IMR-90 (cell line): ENCODE measurements around the gene DCLK1. TPM values are rescaled to one million over a fixed set of nuclear protein-coding genes. Genes with fewer than 3 reads are reported as not detected.

ENCODE experiments used
- ATAC-seq: fragments of 200-7000 bp; cut with Tn5 transposase; 2 replicates; pipeline ENCODE4 v1.9.1; 2020; ENCODE audit warnings: low read depth, mild to moderate bottlenecking, moderate library complexity
- BruUV-seq: library from RNA; stranded (reverse); fragments of 400-500 nt; replicated peaks from 2 replicates; lab custom pipeline; 2021; lab: Mats Ljungman, UMichigan
- CTCF ChIA-PET: fragments of 300-600 bp; formaldehyde crosslinking; extraction: SDS; loops from one replicate; lab custom pipeline; 2021; ENCODE audit warnings: antibody characterized with exemption; lab: Yijun Ruan, JAX
- POLR2A ChIA-PET: fragments of 300-600 bp; sonication (Branson Sonifier 250); formaldehyde crosslinking; loops from one replicate; lab custom pipeline; 2022; ENCODE audit warnings: antibody characterized with exemption; ENCODE audit not compliant: unreplicated experiment; lab: Charles Lee
- DNase-seq: peaks from one replicate; pipeline ENCODE4 v3.0.0; 2013
- H2AFZ ChIP-seq: replicated peaks from 2 replicates; pipeline ENCODE3; 2013; ENCODE audit warnings: low read length, mild to moderate bottlenecking; ENCODE audit not compliant: poor library complexity
- H2AK5ac ChIP-seq: 2 replicates; pipeline ENCODE4 v1.6.1; 2013; ENCODE audit warnings: low read depth, low read length, inconsistent platforms
- H2AK9ac ChIP-seq: replicated peaks from 2 replicates; pipeline ENCODE3; 2013; ENCODE audit warnings: mild to moderate bottlenecking, low read depth, low read length, moderate library complexity; ENCODE audit not compliant: poor library complexity
- H2BK120ac ChIP-seq: 2 replicates; pipeline ENCODE4 v1.6.1; 2013; ENCODE audit warnings: low read depth, low read length, inconsistent platforms
- H2BK15ac ChIP-seq: 3 replicates; pipeline ENCODE4 v1.6.1; 2013; ENCODE audit warnings: low read depth, low read length, inconsistent platforms
- H2BK20ac ChIP-seq: 2 replicates; pipeline ENCODE4 v1.6.1; 2013; ENCODE audit warnings: low read depth, mild to moderate bottlenecking, inconsistent platforms, low read length, moderate library complexity
- H2BK5ac ChIP-seq: 2 replicates; pipeline ENCODE4 v1.6.1; 2013; ENCODE audit warnings: mild to moderate bottlenecking, low read depth, low read length, inconsistent platforms; ENCODE audit not compliant: poor library complexity, severe bottlenecking
- H3K14ac ChIP-seq: replicated peaks from 2 replicates; pipeline ENCODE4 v1.6.1; 2013; ENCODE audit warnings: low read depth, low read length, inconsistent platforms
- H3K18ac ChIP-seq: 2 replicates; pipeline ENCODE4 v1.6.1; 2013; ENCODE audit warnings: low read depth, low read length, control low read depth
- H3K23ac ChIP-seq: 2 replicates; pipeline ENCODE4 v1.6.1; 2013; ENCODE audit warnings: low read depth, low read length, inconsistent platforms
- H3K27ac ChIP-seq: 2 replicates; pipeline ENCODE4 v1.5.1; 2013; ENCODE audit warnings: mild to moderate bottlenecking, control low read depth, low read length; ENCODE audit not compliant: insufficient read depth
- H3K27me3 ChIP-seq: 2 replicates; pipeline ENCODE4 v1.6.1; 2013; ENCODE audit warnings: low read length; ENCODE audit not compliant: control insufficient read depth, insufficient read depth
- H3K36me3 ChIP-seq: 2 replicates; pipeline ENCODE4 v1.6.1; 2013; ENCODE audit warnings: low read length, mixed read lengths; ENCODE audit not compliant: control insufficient read depth, insufficient read depth
- H3K4ac ChIP-seq: 2 replicates; pipeline ENCODE4 v1.6.1; 2013; ENCODE audit warnings: low read depth, low read length, inconsistent platforms
- H3K4me1 ChIP-seq: 2 replicates; pipeline ENCODE4 v1.6.1; 2013; ENCODE audit warnings: low read length, mixed read lengths; ENCODE audit not compliant: control insufficient read depth, insufficient read depth
- H3K4me2 ChIP-seq: 2 replicates; pipeline ENCODE4 v1.6.1; 2013; ENCODE audit warnings: low read depth, mild to moderate bottlenecking, control low read depth, low read length, moderate library complexity
- H3K4me3 ChIP-seq: 2 replicates; pipeline ENCODE4 v1.5.1; 2013; ENCODE audit warnings: low read depth, mild to moderate bottlenecking, control low read depth, low read length, moderate library complexity; ENCODE audit not compliant: insufficient read depth
- H3K56ac ChIP-seq: 2 replicates; pipeline ENCODE4 v1.6.1; 2013; ENCODE audit warnings: low read length, inconsistent platforms; ENCODE audit not compliant: insufficient read depth; ENCODE audit errors: extremely low read depth
- H3K79me1 ChIP-seq, 2 experiments: 2 replicates each; pipeline ENCODE4 v1.6.1; 2013; ENCODE audit warnings: low read length in 2 of 2, inconsistent platforms in 1 of 2, low read depth in 1 of 2
- H3K9ac ChIP-seq: 2 replicates; pipeline ENCODE4 v1.6.1; 2013; ENCODE audit warnings: low read depth, low read length, control low read depth
- H3K9me1 ChIP-seq: 2 replicates; pipeline ENCODE4 v1.6.1; 2013; ENCODE audit warnings: low read length, inconsistent platforms; ENCODE audit not compliant: insufficient read depth
- H3K9me3 ChIP-seq: 2 replicates; pipeline ENCODE4 v1.6.1; 2013; ENCODE audit warnings: low read length; ENCODE audit not compliant: control insufficient read depth, insufficient read depth
- H4K20me1 ChIP-seq: 2 replicates; pipeline ENCODE4 v1.6.1; 2013; ENCODE audit warnings: low read length, inconsistent platforms; ENCODE audit not compliant: insufficient read depth
- H4K5ac ChIP-seq: 2 replicates; pipeline ENCODE4 v1.6.1; 2013; ENCODE audit warnings: mild to moderate bottlenecking, low read depth, low read length, control low read depth
- H4K8ac ChIP-seq, 2 experiments: 2 replicates each; pipeline ENCODE4 v1.6.1; 2013; ENCODE audit warnings: low read depth in 2 of 2, low read length in 2 of 2, control low read depth in 1 of 2, inconsistent platforms in 1 of 2
- H4K91ac ChIP-seq: 2 replicates; pipeline ENCODE4 v1.6.1; 2013; ENCODE audit warnings: low read depth, low read length, inconsistent platforms; ENCODE audit not compliant: insufficient read depth
- BHLHE40 ChIP-seq: fragments of 150-350 bp; IDR thresholded peaks from 2 replicates; pipeline ENCODE4 v1.6.1; 2016; ENCODE audit warnings: mild to moderate bottlenecking, low read depth, low read length
- CEBPB ChIP-seq: IDR thresholded peaks from 2 replicates; pipeline ENCODE4 v1.6.1; 2012; ENCODE audit warnings: low read depth, low read length, improper control_type of control experiment
- CHD1 ChIP-seq: IDR thresholded peaks from 2 replicates; pipeline ENCODE4 v1.6.1; 2012; ENCODE audit warnings: low read depth, low read length, improper control_type of control experiment
- FOS ChIP-seq: fragments of 150-350 bp; IDR thresholded peaks from 2 replicates; pipeline ENCODE4 v1.6.1; 2016; ENCODE audit warnings: low read depth, low read length
- MAFK ChIP-seq: IDR thresholded peaks from 2 replicates; pipeline ENCODE4 v1.6.1; 2012; ENCODE audit warnings: low read depth, low read length, improper control_type of control experiment
- MAZ ChIP-seq: IDR thresholded peaks from 2 replicates; pipeline ENCODE4 v1.6.1; 2012; ENCODE audit warnings: low read depth, mild to moderate bottlenecking, low read length, improper control_type of control experiment, moderate library complexity, borderline replicate concordance
- MXI1 ChIP-seq: IDR thresholded peaks from 2 replicates; pipeline ENCODE4 v1.6.1; 2012; ENCODE audit warnings: low read depth, mild to moderate bottlenecking, low read length, moderate library complexity, borderline replicate concordance
- NFE2L2 ChIP-seq: fragments of 150-350 bp; IDR thresholded peaks from 2 replicates; pipeline ENCODE4 v1.6.1; 2016; ENCODE audit warnings: low read depth, mild to moderate bottlenecking, low read length
- POLR2A ChIP-seq: IDR thresholded peaks from 2 replicates; pipeline ENCODE4 v1.6.1; 2012; ENCODE audit warnings: mild to moderate bottlenecking, low read depth, low read length
- RAD21 ChIP-seq: IDR thresholded peaks from 2 replicates; pipeline ENCODE4 v1.6.1; 2012; ENCODE audit warnings: low read length, improper control_type of control experiment
- RCOR1 ChIP-seq: IDR thresholded peaks from 2 replicates; pipeline ENCODE4 v1.6.1; 2012; ENCODE audit warnings: mild to moderate bottlenecking, low read length, improper control_type of control experiment; ENCODE audit not compliant: insufficient replicate concordance
- RFX5 ChIP-seq: IDR thresholded peaks from 2 replicates; pipeline ENCODE4 v1.8.0; 2012; ENCODE audit warnings: low read depth, mild to moderate bottlenecking, low read length, moderate library complexity
- SMC3 ChIP-seq: fragments of 150-350 bp; IDR thresholded peaks from 2 replicates; pipeline ENCODE4 v1.6.1; 2016; ENCODE audit warnings: low read depth, mild to moderate bottlenecking, antibody characterized with exemption, low read length, moderate library complexity
- WGBS, 2 experiments: methylation state at CpG; one replicate each; pipeline versions ENCODE4 v1.1.5 to v1.1.7; 2013; ENCODE audit warnings: missing lambda C conversion rate in 2 of 2; ENCODE audit not compliant: insufficient read length in 1 of 2; ENCODE audit errors: extremely low coverage in 2 of 2; 5-methylcytosine and 5-hydroxymethylcytosine counted together
- dilution Hi-C: fragments of 300-500 bp; cut with HindIII; formaldehyde crosslinking; loops from one replicate; pipeline ENCODE4 v1.14.3; 2018; ENCODE audit warnings: low sequenced_read_pairs; ENCODE audit not compliant: unreplicated experiment
- in situ Hi-C: fragments of 300-500 bp; cut with MboI; formaldehyde crosslinking; loops from 3 replicates; pipeline ENCODE4 v1.14.3; 2019; ENCODE audit warnings: low sequenced_read_pairs, inconsistent platforms, mixed read lengths
- intact Hi-C: fragments of 100-400 bp; cut with micrococcal nuclease; formaldehyde crosslinking; loops from 2 replicates; pipeline ENCODE4 v1.10.0; 2022
- polyA plus RNA-seq, 3 experiments: library from polyadenylated mRNA; depleted of rRNA; stranded (reverse); fragments of >200 nt; gene quantifications; 2 replicates each; pipeline ENCODE4 v1.2.3, GENCODE V29; 2012; ENCODE audit warnings: low replicate concordance in 1 of 3
- total RNA-seq: library from RNA; depleted of rRNA; stranded (reverse); fragments of >200 nt; gene quantifications from 2 replicates; pipeline ENCODE4 v1.2.3, GENCODE V29; 2012
- TF ChIP-seq, protein P1 (sequence below): fragments of 150-350 bp; IDR thresholded peaks from 2 replicates; pipeline ENCODE4 v1.6.1; 2017; ENCODE audit warnings: mild to moderate bottlenecking, antibody characterized with exemption, low read length, low read depth
- TF ChIP-seq, protein P2 (sequence below): fragments of 150-350 bp; IDR thresholded peaks from 2 replicates; pipeline ENCODE4 v1.6.1; 2016; ENCODE audit warnings: low read depth, mild to moderate bottlenecking, low read length, moderate library complexity, borderline replicate concordance
- TF ChIP-seq, protein P3 (sequence below): conservative IDR thresholded peaks from 2 replicates; pipeline ENCODE4 v1.5.1; 2012; ENCODE audit warnings: mild to moderate bottlenecking, low read depth, low read length, improper control_type of control experiment

The DCLK1 gene
- total and polyA plus RNA-seq, 2 of the 4 experiments (the other 2 are of a cell fraction): under 0.01 to 0.02 TPM

DNA sequence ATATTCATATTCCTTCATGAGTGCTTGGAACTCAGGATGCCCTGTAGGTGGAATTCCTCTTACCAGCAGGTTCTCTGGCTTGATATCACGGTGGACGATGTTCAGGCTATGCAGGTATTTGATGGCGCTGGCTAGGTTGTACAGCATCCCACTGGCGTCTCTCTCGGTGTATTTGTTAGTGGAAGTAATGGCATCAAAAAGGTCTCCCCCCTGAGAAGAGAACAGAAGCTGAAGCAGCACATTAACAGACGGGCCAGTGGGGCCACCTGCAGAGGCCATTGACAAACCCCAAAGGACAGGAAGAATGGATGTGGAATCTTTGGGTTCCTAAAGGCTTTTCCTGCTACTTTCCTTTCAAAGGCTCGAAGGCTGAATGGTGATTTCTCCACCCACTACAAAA, 308.5 kb downstream of the DCLK1 start:
- Histone ChIP-seq H3K9ac (no peak overlapping the region), H2AFZ (no peak overlapping the region), H3K9me3 (no peaks in the 10 kb centered on the region), H4K20me1 (no peaks in the 10 kb centered on the region), H2BK120ac (no peak overlapping the region), H3K36me3 (no peaks in the 10 kb centered on the region), H2AK9ac (no peak overlapping the region), H3K23ac (no peak overlapping the region), H2BK15ac (no peak overlapping the region), H4K5ac (no peak overlapping the region), H3K27ac (no peak overlapping the region), H4K91ac (no peak overlapping the region), H2AK5ac (no peak overlapping the region), H3K56ac (no peak overlapping the region), H2BK20ac (no peak overlapping the region), H3K4ac (no peak overlapping the region), H3K4me3 (no peak overlapping the region), H3K9me1 (no peaks in the 10 kb centered on the region), H3K4me2 (no peak overlapping the region), H3K14ac (no peak overlapping the region), H4K8ac (no peak overlapping the region), H3K18ac (no peak overlapping the region), H3K79me1 (no peaks in the 10 kb centered on the region), H2BK5ac (no peak overlapping the region), H3K27me3 (no peaks in the 10 kb centered on the region; the same call in 1 of the 2 replicates), H3K4me1 (no peaks in the 10 kb centered on the region)
- no CpG with 5 or more reads among the region's 7 CpGs for WGBS, 2 experiments
- intact Hi-C loops (no loop called here), dilution Hi-C loops (no loop called here), in situ Hi-C loops (no loop called here)
- ChIA-PET POLR2A (no interaction called here), CTCF (no interaction called here)
- no TSS peak for BruUV-seq
- ATAC-seq: no peak
- TF ChIP-seq, protein P1, sequence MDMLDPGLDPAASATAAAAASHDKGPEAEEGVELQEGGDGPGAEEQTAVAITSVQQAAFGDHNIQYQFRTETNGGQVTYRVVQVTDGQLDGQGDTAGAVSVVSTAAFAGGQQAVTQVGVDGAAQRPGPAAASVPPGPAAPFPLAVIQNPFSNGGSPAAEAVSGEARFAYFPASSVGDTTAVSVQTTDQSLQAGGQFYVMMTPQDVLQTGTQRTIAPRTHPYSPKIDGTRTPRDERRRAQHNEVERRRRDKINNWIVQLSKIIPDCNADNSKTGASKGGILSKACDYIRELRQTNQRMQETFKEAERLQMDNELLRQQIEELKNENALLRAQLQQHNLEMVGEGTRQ: no peak
- TF ChIP-seq RCOR1: no peak
- TF ChIP-seq MXI1: no peak
- no peak for TF ChIP-seq FOS
- TF ChIP-seq, protein P2, sequence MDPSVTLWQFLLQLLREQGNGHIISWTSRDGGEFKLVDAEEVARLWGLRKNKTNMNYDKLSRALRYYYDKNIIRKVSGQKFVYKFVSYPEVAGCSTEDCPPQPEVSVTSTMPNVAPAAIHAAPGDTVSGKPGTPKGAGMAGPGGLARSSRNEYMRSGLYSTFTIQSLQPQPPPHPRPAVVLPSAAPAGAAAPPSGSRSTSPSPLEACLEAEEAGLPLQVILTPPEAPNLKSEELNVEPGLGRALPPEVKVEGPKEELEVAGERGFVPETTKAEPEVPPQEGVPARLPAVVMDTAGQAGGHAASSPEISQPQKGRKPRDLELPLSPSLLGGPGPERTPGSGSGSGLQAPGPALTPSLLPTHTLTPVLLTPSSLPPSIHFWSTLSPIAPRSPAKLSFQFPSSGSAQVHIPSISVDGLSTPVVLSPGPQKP: no peak
- no peak for TF ChIP-seq NFE2L2
- TF ChIP-seq, protein P3, sequence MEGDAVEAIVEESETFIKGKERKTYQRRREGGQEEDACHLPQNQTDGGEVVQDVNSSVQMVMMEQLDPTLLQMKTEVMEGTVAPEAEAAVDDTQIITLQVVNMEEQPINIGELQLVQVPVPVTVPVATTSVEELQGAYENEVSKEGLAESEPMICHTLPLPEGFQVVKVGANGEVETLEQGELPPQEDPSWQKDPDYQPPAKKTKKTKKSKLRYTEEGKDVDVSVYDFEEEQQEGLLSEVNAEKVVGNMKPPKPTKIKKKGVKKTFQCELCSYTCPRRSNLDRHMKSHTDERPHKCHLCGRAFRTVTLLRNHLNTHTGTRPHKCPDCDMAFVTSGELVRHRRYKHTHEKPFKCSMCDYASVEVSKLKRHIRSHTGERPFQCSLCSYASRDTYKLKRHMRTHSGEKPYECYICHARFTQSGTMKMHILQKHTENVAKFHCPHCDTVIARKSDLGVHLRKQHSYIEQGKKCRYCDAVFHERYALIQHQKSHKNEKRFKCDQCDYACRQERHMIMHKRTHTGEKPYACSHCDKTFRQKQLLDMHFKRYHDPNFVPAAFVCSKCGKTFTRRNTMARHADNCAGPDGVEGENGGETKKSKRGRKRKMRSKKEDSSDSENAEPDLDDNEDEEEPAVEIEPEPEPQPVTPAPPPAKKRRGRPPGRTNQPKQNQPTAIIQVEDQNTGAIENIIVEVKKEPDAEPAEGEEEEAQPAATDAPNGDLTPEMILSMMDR: no peak
- no peak for TF ChIP-seq MAFK
- TF ChIP-seq RFX5: no peak
- TF ChIP-seq CEBPB: no peak
- no peak for TF ChIP-seq SMC3
- no peak for TF ChIP-seq CHD1
- no peak for TF ChIP-seq MAZ
- TF ChIP-seq BHLHE40: no peak
- TF ChIP-seq POLR2A: no peak
- no peak for TF ChIP-seq RAD21
- DNase-seq: no peak
